H1 (cell line): Measurements from ENCODE around the gene TBRG4. TPM values are rescaled to one million over a fixed set of nuclear protein-coding genes. Genes with fewer than 3 reads are reported as not detected.

Source experiments
- BCL11A ChIP-seq, 2 experiments: IDR thresholded peaks; one replicate each; pipeline ENCODE4 v1.6.1; 2011; ENCODE audit warnings: low read depth in 2 of 2, low read length in 2 of 2, mild to moderate bottlenecking in 2 of 2
- CBX5 ChIP-seq: fragments of 300-800, 300-1000 bp; sonication (generic); IDR thresholded peaks from 2 replicates; pipeline ENCODE4 v1.7.1; 2016; ENCODE audit warnings: antibody characterized with exemption, low read length, low read depth
- CBX8 ChIP-seq: fragments of 300-800, 300-1000 bp; sonication (generic); IDR thresholded peaks from 2 replicates; pipeline ENCODE4 v1.7.1; 2016; ENCODE audit warnings: low read depth, low read length, borderline replicate concordance
- CEBPB ChIP-seq: IDR thresholded peaks from 2 replicates; pipeline ENCODE4 v1.6.1; 2012; ENCODE audit warnings: low read depth, low read length
- CHD1 ChIP-seq: IDR thresholded peaks from 2 replicates; pipeline ENCODE4 v1.6.1; 2012; ENCODE audit warnings: low read depth, low read length, improper control_type of control experiment
- CHD2 ChIP-seq: IDR thresholded peaks from 2 replicates; pipeline ENCODE4 v1.6.1; 2012; ENCODE audit warnings: low read length, improper control_type of control experiment
- EGR1 ChIP-seq: IDR thresholded peaks from 2 replicates; pipeline ENCODE4 v1.6.1; 2011; ENCODE audit warnings: low read depth, low read length, borderline replicate concordance
- EP300 ChIP-seq, 2 experiments: IDR thresholded peaks; 1 replicate in 1 of 2; 2 replicates in 1 of 2; pipeline ENCODE4 v1.6.1; 2011 to 2012; ENCODE audit warnings: low read depth in 2 of 2, low read length in 2 of 2, mild to moderate bottlenecking in 2 of 2, borderline replicate concordance in 1 of 2, inconsistent platforms in 1 of 2, moderate library complexity in 1 of 2
- GABPA ChIP-seq: IDR thresholded peaks from 2 replicates; pipeline ENCODE4 v1.6.1; 2011; ENCODE audit warnings: mild to moderate bottlenecking, low read length, moderate library complexity, borderline replicate concordance; ENCODE audit not compliant: insufficient read depth
- GTF2F1 ChIP-seq: IDR thresholded peaks from 2 replicates; pipeline ENCODE4 v1.6.1; 2012; ENCODE audit warnings: low read depth, low read length, improper control_type of control experiment, borderline replicate concordance
- JUN ChIP-seq: IDR thresholded peaks from 2 replicates; pipeline ENCODE4 v1.6.1; 2011; ENCODE audit warnings: low read depth, mild to moderate bottlenecking, improper control_type of control experiment, low read length
- NANOG ChIP-seq: IDR thresholded peaks from 2 replicates; pipeline ENCODE4 v1.6.1; 2011; ENCODE audit warnings: low read length, low read depth, mild to moderate bottlenecking, inconsistent platforms; ENCODE audit not compliant: insufficient read depth, poor library complexity, severe bottlenecking
- PHF8 ChIP-seq: fragments of 200-600 bp; sonication (generic); conservative IDR thresholded peaks from 2 replicates; pipeline ENCODE4 v1.7.1; 2012; ENCODE audit warnings: low read depth, mild to moderate bottlenecking, inconsistent platforms, low read length, moderate library complexity
- POLR2AphosphoS5 ChIP-seq: IDR thresholded peaks from 2 replicates; pipeline ENCODE4 v1.6.1; 2011; ENCODE audit warnings: low read depth, low read length
- SAP30 ChIP-seq: fragments of 300-600 bp; sonication (generic); IDR thresholded peaks from 2 replicates; pipeline ENCODE4 v1.7.1; 2012; ENCODE audit warnings: low read length, moderate library complexity, mild to moderate bottlenecking, inconsistent platforms; ENCODE audit not compliant: insufficient read depth, insufficient replicate concordance
- SIRT6 ChIP-seq: IDR thresholded peaks from one replicate; pipeline ENCODE4 v1.7.1; 2012; ENCODE audit warnings: low read length, inconsistent platforms
- SIX5 ChIP-seq: IDR thresholded peaks from 2 replicates; pipeline ENCODE4 v1.6.1; 2011; ENCODE audit warnings: mild to moderate bottlenecking, low read depth, low read length
- SP4 ChIP-seq: IDR thresholded peaks from 2 replicates; pipeline ENCODE4 v1.6.1; 2012; ENCODE audit warnings: low read length, inconsistent platforms
- SUZ12 ChIP-seq: fragments of 200-600 bp; sonication (generic); IDR thresholded peaks from 2 replicates; pipeline ENCODE4 v1.6.1; 2012; ENCODE audit warnings: mild to moderate bottlenecking, inconsistent platforms, low read length, moderate library complexity, mixed read lengths
- TAF7 ChIP-seq: optimal IDR thresholded peaks from 2 replicates; pipeline ENCODE3; 2011; ENCODE audit warnings: low read depth, mild to moderate bottlenecking, inconsistent platforms, low read length, moderate library complexity, borderline replicate concordance
- TCF12 ChIP-seq: IDR thresholded peaks from 2 replicates; pipeline ENCODE4 v1.6.1; 2011; ENCODE audit warnings: low read depth, mild to moderate bottlenecking, low read length
- TEAD4 ChIP-seq: IDR thresholded peaks from 2 replicates; pipeline ENCODE4 v1.6.1; 2012; ENCODE audit warnings: low read depth, low read length, inconsistent platforms, mixed read lengths
- polyA plus RNA-seq, 7 experiments: library from polyadenylated mRNA; depleted of rRNA in 3 of 7; stranded (reverse) in 5 of 7; unstranded in 2 of 7; fragments of >200 nt in 5 of 7; fragments of 200-250 nt in 2 of 7; gene quantifications; 1 replicate in 5 of 7; 2 replicates in 1 of 7; 4 replicates in 1 of 7; pipeline versions ENCODE4 v1.2.1 to v1.2.3, GENCODE V29; 2011 to 2013; ENCODE audit warnings: missing spikeins in 2 of 7, mixed read lengths in 2 of 7
- total RNA-seq: library from RNA; stranded (reverse); fragmentation: NEBNext Ultra II Directional; extraction: Animal tissue kit (Norgen Biotek cat#: 25700); gene quantifications from 2 replicates; pipeline ENCODE4 v1.2.1, GENCODE V29; 2021
- TF ChIP-seq, protein P1 (sequence below): IDR thresholded peaks from 2 replicates; pipeline ENCODE4 v1.6.1; 2012; ENCODE audit warnings: low read length, inconsistent platforms

TBRG4 gene
- total and polyA plus RNA-seq, 2 of the 8 experiments (the other 6 are each of a cell fraction or from before 2014, with no cell fraction given): 110 to 137 TPM

DNA sequence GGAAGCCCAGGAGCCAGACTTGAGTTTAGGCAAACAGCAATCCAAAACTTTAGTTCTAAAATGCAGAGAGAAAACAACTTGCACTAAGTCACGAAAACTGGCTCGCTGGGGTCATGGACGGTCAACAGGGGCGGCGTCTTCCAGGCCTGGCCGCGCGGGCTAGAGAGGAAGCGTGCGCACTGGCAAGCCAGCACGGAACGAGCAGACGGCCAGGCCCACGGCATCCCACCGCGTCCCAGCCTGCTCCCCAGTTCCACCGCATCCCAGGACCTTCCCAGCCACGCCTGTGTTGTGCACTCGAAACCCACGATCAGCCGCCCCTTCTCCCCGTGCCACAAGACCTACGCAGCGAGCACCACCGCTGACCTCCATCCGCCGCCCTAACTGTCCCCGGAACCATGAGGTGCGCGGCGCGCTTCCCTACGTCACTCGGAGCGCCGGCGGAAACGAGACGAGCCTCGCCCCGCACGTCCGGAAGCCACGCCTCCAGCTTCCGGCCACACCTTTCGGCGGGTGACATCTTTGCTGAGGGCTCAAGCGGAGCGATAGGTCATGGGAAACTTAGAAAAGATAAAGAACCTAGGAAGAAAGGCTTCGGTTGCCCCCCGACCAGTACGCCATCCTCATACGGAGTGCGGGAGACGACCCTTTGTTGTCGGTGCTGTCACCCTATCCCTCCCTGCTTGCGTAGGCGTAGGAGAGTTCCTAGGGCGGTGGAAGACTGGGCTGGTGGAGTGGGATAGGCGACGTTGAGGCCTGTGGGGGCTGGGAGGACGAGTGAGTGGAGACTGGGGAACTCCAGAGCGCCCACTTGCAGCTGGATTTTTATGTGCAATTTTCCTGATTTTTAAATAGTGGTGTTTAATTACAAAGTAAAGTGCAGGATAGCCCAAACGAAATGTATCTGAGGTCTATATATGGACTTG lies at the start of gene TBRG4 (continued):
- TF ChIP-seq EGR1: peak; percentile 54; the same call in 1 of the 2 replicates
- TF ChIP-seq SUZ12: no peak
- TF ChIP-seq POLR2AphosphoS5: peak; percentile 99
- no peak for TF ChIP-seq SP4
- peak; percentile 53 for TF ChIP-seq GTF2F1
- TF ChIP-seq BCL11A (IDR thresholded peaks at IDR 0.05; ENCODE audit: low read depth in 2 of 2, low read length in 2 of 2): no peak
- no peak for TF ChIP-seq EP300 (IDR thresholded peaks at IDR 0.05; ENCODE audit: borderline replicate concordance in 1 of 2, low read depth in 2 of 2, low read length in 2 of 2)
- TF ChIP-seq TCF12: no peak
- TF ChIP-seq CHD1: no peak
- no peak for TF ChIP-seq CBX8
- TF ChIP-seq CBX5: no peak
- TF ChIP-seq JUN: no peak
- TF ChIP-seq CEBPB: no peak
- TF ChIP-seq TAF7: peak; percentile 90
- TF ChIP-seq SIX5: no peak
- TF ChIP-seq, protein P1, sequence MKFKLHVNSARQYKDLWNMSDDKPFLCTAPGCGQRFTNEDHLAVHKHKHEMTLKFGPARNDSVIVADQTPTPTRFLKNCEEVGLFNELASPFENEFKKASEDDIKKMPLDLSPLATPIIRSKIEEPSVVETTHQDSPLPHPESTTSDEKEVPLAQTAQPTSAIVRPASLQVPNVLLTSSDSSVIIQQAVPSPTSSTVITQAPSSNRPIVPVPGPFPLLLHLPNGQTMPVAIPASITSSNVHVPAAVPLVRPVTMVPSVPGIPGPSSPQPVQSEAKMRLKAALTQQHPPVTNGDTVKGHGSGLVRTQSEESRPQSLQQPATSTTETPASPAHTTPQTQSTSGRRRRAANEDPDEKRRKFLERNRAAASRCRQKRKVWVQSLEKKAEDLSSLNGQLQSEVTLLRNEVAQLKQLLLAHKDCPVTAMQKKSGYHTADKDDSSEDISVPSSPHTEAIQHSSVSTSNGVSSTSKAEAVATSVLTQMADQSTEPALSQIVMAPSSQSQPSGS: peak; percentile 21; the same call in 1 of the 2 replicates
- TF ChIP-seq GABPA: peak; percentile 72; the same call in 1 of the 2 replicates
- no peak for TF ChIP-seq NANOG
- no peak for TF ChIP-seq TEAD4
- TF ChIP-seq SAP30: no peak
- no peak for TF ChIP-seq SIRT6
- peak; percentile 98 for TF ChIP-seq PHF8
- TF ChIP-seq CHD2: no peak; the same call in 1 of the 2 replicates
